Endothelial cell of umbilical vein (primary cell): ENCODE results near the gene CD80. TPM values are rescaled to one million over a fixed set of nuclear protein-coding genes. Genes with fewer than 3 reads are reported as not detected.

Source experiments
- BruUV-seq: library from RNA; stranded (reverse); fragments of 400-500 nt; replicated peaks from 2 replicates; lab custom pipeline; 2021; lab: Mats Ljungman, UMichigan
- CTCF ChIA-PET: fragments of 300-600, 350-600 bp; sonication (Branson Sonifier 250); formaldehyde crosslinking; loops from one replicate; lab custom pipeline; 2021; ENCODE audit warnings: antibody characterized with exemption, inconsistent platforms; lab: Charles Lee
- POLR2A ChIA-PET: fragments of 300-600, 350-600 bp; sonication (Branson Sonifier 250); formaldehyde crosslinking; loops from one replicate; lab custom pipeline; 2021; ENCODE audit warnings: antibody characterized with exemption, inconsistent platforms; lab: Charles Lee
- DNase-seq: peaks from one replicate; pipeline ENCODE4 v3.0.0-alpha.2; 2011; ENCODE audit warnings: low read depth, low spot score
- FAIRE-seq: peaks from 2 replicates; lab custom pipeline; 2011; peaks lifted over from hg19 to GRCh38; lab: Jason Lieb, UNC
- H2AFZ ChIP-seq: 2 replicates; pipeline ENCODE4 v1.6.0; 2012; ENCODE audit warnings: low read depth, low read length, control low read depth, inconsistent platforms
- H3K27ac ChIP-seq: 2 replicates; pipeline ENCODE4 v1.5.1; 2011; ENCODE audit warnings: low read depth, mild to moderate bottlenecking, control low read depth, low read length, moderate library complexity; ENCODE audit not compliant: insufficient read depth
- H3K27me3 ChIP-seq, 2 experiments: 2 replicates each; pipeline versions ENCODE4 v1.6.0 to v1.6.1; 2011; ENCODE audit warnings: low read length in 2 of 2, mixed read lengths in 1 of 2; ENCODE audit not compliant: control insufficient read depth in 2 of 2, insufficient read depth in 2 of 2
- H3K36me3 ChIP-seq, 2 experiments: 2 replicates in 1 of 2; 3 replicates in 1 of 2; pipeline ENCODE4 v1.5.1; 2011; ENCODE audit warnings: low read length in 2 of 2, mild to moderate bottlenecking in 1 of 2, moderate library complexity in 1 of 2; ENCODE audit not compliant: control insufficient read depth in 2 of 2, insufficient read depth in 2 of 2; ENCODE audit errors: extremely low read depth in 1 of 2
- H3K4me1 ChIP-seq: 3 replicates; pipeline ENCODE4 v1.5.1; 2011; ENCODE audit warnings: mild to moderate bottlenecking, low read length; ENCODE audit not compliant: control insufficient read depth, insufficient read depth; ENCODE audit errors: extremely low read depth
- H3K4me2 ChIP-seq: 2 replicates; pipeline ENCODE4 v1.6.1; 2011; ENCODE audit warnings: low read length, control low read depth, mixed read lengths; ENCODE audit not compliant: insufficient read depth
- H3K4me3 ChIP-seq, 3 experiments: fragments of 200-600 bp in 1 of 3; sonication (generic), shearing (Covaris generic) in 1 of 3; replicated peaks in 1 of 3; 2 replicates each; pipeline ENCODE4 v1.5.1; 2011 to 2016; ENCODE audit warnings: control low read depth in 3 of 3, low read length in 3 of 3, mild to moderate bottlenecking in 2 of 3, inconsistent platforms in 1 of 3, low read depth in 1 of 3, moderate library complexity in 1 of 3; ENCODE audit not compliant: insufficient read depth in 1 of 3
- H3K79me2 ChIP-seq: 2 replicates; pipeline ENCODE4 v1.6.0; 2012; ENCODE audit warnings: low read length, inconsistent platforms; ENCODE audit not compliant: control insufficient read depth, insufficient read depth
- H3K9ac ChIP-seq: replicated peaks from 2 replicates; pipeline ENCODE3; 2011; ENCODE audit warnings: low read length, control low read depth; ENCODE audit not compliant: insufficient read depth; ENCODE audit errors: extremely low read depth
- H3K9me1 ChIP-seq: replicated peaks from 3 replicates; pipeline ENCODE4 v1.6.0; 2011; ENCODE audit warnings: mild to moderate bottlenecking, low read length; ENCODE audit not compliant: control insufficient read depth, insufficient read depth; ENCODE audit errors: extremely low read depth
- H3K9me3 ChIP-seq: replicated peaks from 2 replicates; pipeline ENCODE4 v1.5.1; 2012; ENCODE audit warnings: low read length, inconsistent platforms; ENCODE audit not compliant: control insufficient read depth, insufficient read depth
- H4K20me1 ChIP-seq: replicated peaks from 2 replicates; pipeline ENCODE3; 2011; ENCODE audit warnings: mild to moderate bottlenecking, low read length; ENCODE audit not compliant: control insufficient read depth, insufficient read depth; ENCODE audit errors: extremely low read depth
- EZH2 ChIP-seq: IDR thresholded peaks from 2 replicates; pipeline ENCODE4 v1.6.1; 2012; ENCODE audit warnings: borderline replicate concordance, low read depth, mild to moderate bottlenecking, moderate library complexity, low read length, inconsistent platforms; ENCODE audit not compliant: severe bottlenecking
- FOS ChIP-seq: IDR thresholded peaks from 2 replicates; pipeline ENCODE4 v1.6.1; 2011; ENCODE audit warnings: mild to moderate bottlenecking, low read length, moderate library complexity, borderline replicate concordance; ENCODE audit not compliant: insufficient read depth
- GATA2 ChIP-seq: IDR thresholded peaks from 2 replicates; pipeline ENCODE4 v1.7.0; 2011; ENCODE audit warnings: low read depth, mild to moderate bottlenecking, moderate library complexity, mixed read lengths, low read length; ENCODE audit not compliant: insufficient read length, insufficient read depth
- JUN ChIP-seq: IDR thresholded peaks from 2 replicates; pipeline ENCODE4 v1.6.1; 2011; ENCODE audit warnings: borderline replicate concordance, low read depth; ENCODE audit not compliant: insufficient read length, insufficient read depth
- MYC ChIP-seq: IDR thresholded peaks from one replicate; pipeline ENCODE4 v1.6.1; 2011; ENCODE audit warnings: mild to moderate bottlenecking, low read depth, low read length
- POLR2A ChIP-seq: IDR thresholded peaks from 2 replicates; pipeline ENCODE4 v1.6.1; 2012; ENCODE audit warnings: low read depth, mild to moderate bottlenecking, control low read depth, low read length
- POLR2AphosphoS5 ChIP-seq: IDR thresholded peaks from 2 replicates; pipeline ENCODE4 v1.6.1; 2012; ENCODE audit warnings: low read depth, mild to moderate bottlenecking, control low read depth, low read length, moderate library complexity; ENCODE audit not compliant: insufficient read depth
- dilution Hi-C: fragments of 300-500 bp; cut with MboI; formaldehyde crosslinking; loops from one replicate; pipeline ENCODE4 v1.15.0; 2019; ENCODE audit warnings: low sequenced_read_pairs; ENCODE audit not compliant: extremely low pct_ligation_motif_present
- intact Hi-C: fragments of 100-400 bp; cut with micrococcal nuclease; formaldehyde crosslinking; loops from one replicate; pipeline ENCODE4 v1.10.0; 2022
- polyA plus RNA-seq, 4 experiments: library from polyadenylated mRNA; depleted of rRNA in 3 of 4; stranded (reverse) in 3 of 4; unstranded in 1 of 4; fragments of >200 nt; gene quantifications; 2 replicates each; pipeline versions ENCODE4 v1.2.1 to v1.2.3, GENCODE V29; 2011 to 2012; ENCODE audit warnings: missing spikeins in 1 of 4
- total RNA-seq: library from RNA; stranded (reverse); gene quantifications from 2 replicates; pipeline ENCODE4 v1.2.3, GENCODE V29; 2021
- TF ChIP-seq, protein P1 (sequence below): IDR thresholded peaks from 2 replicates; pipeline ENCODE4 v1.6.1; 2011; ENCODE audit not compliant: insufficient read depth, insufficient read length
- TF ChIP-seq, protein P2 (sequence below), 2 donors: IDR thresholded peaks; 1 replicate in 1 of 2; 2 replicates in 1 of 2; pipeline ENCODE4 v1.5.1; 2011; ENCODE audit warnings: low read length in 2 of 2, mild to moderate bottlenecking in 2 of 2, moderate library complexity in 2 of 2, control low read depth in 1 of 2, inconsistent platforms in 1 of 2, low read depth in 1 of 2; ENCODE audit not compliant: insufficient read depth in 1 of 2; ENCODE audit errors: extremely low read depth in 1 of 2

CD80 gene
- total and polyA plus RNA-seq, 2 donors (not counting 3 experiments of a cell fraction or from before 2014, with no cell fraction given), result not detected

DNA sequence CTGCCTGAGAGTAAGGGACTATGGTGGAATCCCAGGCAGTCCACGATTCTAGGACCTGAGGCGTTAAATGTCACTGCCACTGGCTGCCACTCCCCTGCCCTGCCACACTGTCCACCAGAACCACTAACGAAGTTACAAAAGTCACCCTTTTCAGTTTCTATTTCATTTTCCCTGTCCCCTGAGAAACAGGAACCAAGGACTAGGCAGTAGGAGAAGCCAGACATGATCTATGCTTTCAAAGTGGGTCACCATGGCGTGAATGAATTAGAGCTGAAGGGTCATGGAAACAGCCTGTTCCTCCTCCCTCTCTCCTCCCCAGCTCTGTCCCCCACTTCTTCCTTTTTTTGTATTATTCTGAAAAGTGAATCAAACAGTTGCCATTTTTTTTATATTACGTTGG, 10.8 kb upstream of the CD80 start:
- H3K36me3 ChIP-seq, result no peaks in the 10 kb centered on the region
- no peak for DNase-seq
- no peaks in the 10 kb centered on the region for H3K4me1 ChIP-seq
- intact Hi-C loops, result no loop called here
- ChIA-PET CTCF (no interaction called here), POLR2A (no interaction called here)
- no peaks in the 10 kb centered on the region for H3K79me2 ChIP-seq
- no peaks in the 10 kb centered on the region for H3K9me1 ChIP-seq
- no peaks in the 10 kb centered on the region for H3K9me3 ChIP-seq
- H3K4me3 ChIP-seq, result no peak overlapping the region
- H2AFZ ChIP-seq, result no peak overlapping the region
- no peak overlapping the region for H3K4me2 ChIP-seq
- no TSS peak for BruUV-seq
- H3K27me3 ChIP-seq, result peaks cover 3 to 4% of the 10 kb centered on the region in 2 experiments
- H3K27ac ChIP-seq, result no peak overlapping the region
- TF ChIP-seq POLR2A, result no peak
- no peak for TF ChIP-seq MYC
- no peak for TF ChIP-seq GATA2
- no peak for TF ChIP-seq POLR2AphosphoS5
- TF ChIP-seq FOS, result no peak
- no peak for TF ChIP-seq JUN
- TF ChIP-seq, protein P1, sequence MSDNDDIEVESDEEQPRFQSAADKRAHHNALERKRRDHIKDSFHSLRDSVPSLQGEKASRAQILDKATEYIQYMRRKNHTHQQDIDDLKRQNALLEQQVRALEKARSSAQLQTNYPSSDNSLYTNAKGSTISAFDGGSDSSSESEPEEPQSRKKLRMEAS, result no peak
- TF ChIP-seq EZH2, result no peak
- TF ChIP-seq, protein P2, sequence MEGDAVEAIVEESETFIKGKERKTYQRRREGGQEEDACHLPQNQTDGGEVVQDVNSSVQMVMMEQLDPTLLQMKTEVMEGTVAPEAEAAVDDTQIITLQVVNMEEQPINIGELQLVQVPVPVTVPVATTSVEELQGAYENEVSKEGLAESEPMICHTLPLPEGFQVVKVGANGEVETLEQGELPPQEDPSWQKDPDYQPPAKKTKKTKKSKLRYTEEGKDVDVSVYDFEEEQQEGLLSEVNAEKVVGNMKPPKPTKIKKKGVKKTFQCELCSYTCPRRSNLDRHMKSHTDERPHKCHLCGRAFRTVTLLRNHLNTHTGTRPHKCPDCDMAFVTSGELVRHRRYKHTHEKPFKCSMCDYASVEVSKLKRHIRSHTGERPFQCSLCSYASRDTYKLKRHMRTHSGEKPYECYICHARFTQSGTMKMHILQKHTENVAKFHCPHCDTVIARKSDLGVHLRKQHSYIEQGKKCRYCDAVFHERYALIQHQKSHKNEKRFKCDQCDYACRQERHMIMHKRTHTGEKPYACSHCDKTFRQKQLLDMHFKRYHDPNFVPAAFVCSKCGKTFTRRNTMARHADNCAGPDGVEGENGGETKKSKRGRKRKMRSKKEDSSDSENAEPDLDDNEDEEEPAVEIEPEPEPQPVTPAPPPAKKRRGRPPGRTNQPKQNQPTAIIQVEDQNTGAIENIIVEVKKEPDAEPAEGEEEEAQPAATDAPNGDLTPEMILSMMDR (IDR thresholded peaks at IDR 0.05; ENCODE audit: extremely low read depth in 1 of 2, insufficient read depth in 1 of 2, low read depth in 1 of 2, low read length in 2 of 2), result no peak
- dilution Hi-C loops, result no loop called here
- H4K20me1 ChIP-seq, result no peaks in the 10 kb centered on the region
- no peak for FAIRE-seq
- no peak overlapping the region for H3K9ac ChIP-seq
